ENCODE measurements around the gene TRAF2. TPM values are rescaled to one million over a fixed set of nuclear protein-coding genes. Genes with fewer than 3 reads are reported as not detected.
"Not testable (repeated sequence)": the region's sequence is repeated elsewhere in the genome, so short reads cannot be mapped to it uniquely, and the experiment has no call there.

TRAF2 gene
- total RNA-seq, 2 donors from 2014 or later: 55.7 to 107 TPM

GRCh38 chr9:136858452-136858843 is 27.9 kb upstream of the TRAF2 start:
- ATAC-seq (no peak), DNase-seq (ENCODE audit: low spot score) (no peak)
- H3K4me3 Mint-ChIP-seq: no peak overlapping the region
- no peak overlapping the region for H3K27ac Mint-ChIP-seq
- no peaks in the 10 kb centered on the region for H3K9me3 Mint-ChIP-seq
- H3K27me3 Mint-ChIP-seq: no peaks in the 10 kb centered on the region
- H3K36me3 Mint-ChIP-seq: no peaks in the 10 kb centered on the region
- H3K4me1 Mint-ChIP-seq (ENCODE audit: low read depth in 2 of 2): peaks cover 0 to under 1% of the 10 kb centered on the region in 2 donors

GRCh38 chr9:136858844-136859757 is 27.2 kb upstream of the TRAF2 start:
- DNase-seq (ENCODE audit: low spot score) (no peak), ATAC-seq (no peak)
- no peak overlapping the region for H3K27ac Mint-ChIP-seq
- no peaks in the 10 kb centered on the region for H3K9me3 Mint-ChIP-seq
- peaks cover 4% of the 10 kb centered on the region for H3K36me3 Mint-ChIP-seq
- H3K4me3 Mint-ChIP-seq: no peak overlapping the region
- peaks cover 6 to 7% of the 10 kb centered on the region in 2 donors for H3K4me1 Mint-ChIP-seq (ENCODE audit: low read depth in 2 of 2)
- no peaks in the 10 kb centered on the region for H3K27me3 Mint-ChIP-seq

GRCh38 chr9:136860529-136860928 is 25.8 kb upstream of the TRAF2 start:
- Mint-ChIP-seq H3K4me1 (ENCODE audit: low read depth in 2 of 2) (peaks cover 14 to 15% of the 10 kb centered on the region in 2 donors), H3K4me3 (no peak overlapping the region), H3K27me3 (no peaks in the 10 kb centered on the region), H3K9me3 (no peaks in the 10 kb centered on the region), H3K36me3 (peaks cover 4% of the 10 kb centered on the region), H3K27ac (no peak overlapping the region)
- no peak for DNase-seq (ENCODE audit: low spot score)
- ATAC-seq: no peak

- no peak overlapping the region for H3K27ac Mint-ChIP-seq
- ATAC-seq (no peak), DNase-seq (ENCODE audit: low spot score) (no peak)
- no peaks in the 10 kb centered on the region for H3K9me3 Mint-ChIP-seq
- H3K4me1 Mint-ChIP-seq (ENCODE audit: low read depth in 2 of 2): peaks cover 14 to 15% of the 10 kb centered on the region in 2 donors
- H3K27me3 Mint-ChIP-seq: no peaks in the 10 kb centered on the region
- peaks cover 4% of the 10 kb centered on the region for H3K36me3 Mint-ChIP-seq
- no peak overlapping the region for H3K4me3 Mint-ChIP-seq
Measured at GRCh38 chr9:136860933-136861873, 25.1 kb upstream of the TRAF2 start.

GRCh38 chr9:136861874-136862457 is 24.4 kb upstream of the TRAF2 start:
- no peak overlapping the region for H3K4me3 Mint-ChIP-seq

GRCh38 chr9:136862849-136863622 is 23.3 kb upstream of the TRAF2 start:
- H3K27ac Mint-ChIP-seq: peak overlapping the region; percentile 63 to 79
- peaks cover 14 to 15% of the 10 kb centered on the region in 2 donors for H3K4me1 Mint-ChIP-seq (ENCODE audit: low read depth in 2 of 2)
- no peak overlapping the region for H3K4me3 Mint-ChIP-seq

More at GRCh38 chr9:136861874-136862457, 24.4 kb upstream of the TRAF2 start:
- Mint-ChIP-seq H3K27ac (no peak overlapping the region), H3K4me1 (ENCODE audit: low read depth in 2 of 2) (peaks cover 14 to 15% of the 10 kb centered on the region in 2 donors), H3K27me3 (no peaks in the 10 kb centered on the region), H3K9me3 (no peaks in the 10 kb centered on the region), H3K36me3 (peaks cover 4% of the 10 kb centered on the region)
- ATAC-seq (no peak), DNase-seq (ENCODE audit: low spot score) (no peak)

GRCh38 chr9:136863623-136864273 is 22.6 kb upstream of the TRAF2 start:
- no peak for DNase-seq (ENCODE audit: low spot score)
- Mint-ChIP-seq H3K4me1 (ENCODE audit: low read depth in 2 of 2) (peaks cover 14 to 15% of the 10 kb centered on the region in 2 donors), H3K27me3 (no peaks in the 10 kb centered on the region), H3K36me3 (peaks cover 4% of the 10 kb centered on the region), H3K27ac (peak overlapping the region; percentile 63 to 79), H3K9me3 (no peaks in the 10 kb centered on the region), H3K4me3 (peak overlapping the region; percentile 72)
- no peak for ATAC-seq

More at GRCh38 chr9:136862849-136863622, 23.3 kb upstream of the TRAF2 start:
- H3K9me3 Mint-ChIP-seq: no peaks in the 10 kb centered on the region
- H3K36me3 Mint-ChIP-seq: peaks cover 4% of the 10 kb centered on the region
- ATAC-seq (no peak), DNase-seq (ENCODE audit: low spot score) (no peak)
- no peaks in the 10 kb centered on the region for H3K27me3 Mint-ChIP-seq

GRCh38 chr9:136865041-136865767 is 21.1 kb upstream of the TRAF2 start:
- Mint-ChIP-seq H3K9me3 (no peaks in the 10 kb centered on the region), H3K27ac (peak overlapping the region; percentile 83 to 94), H3K4me1 (ENCODE audit: low read depth in 2 of 2) (peaks cover 14 to 15% of the 10 kb centered on the region in 2 donors), H3K27me3 (no peaks in the 10 kb centered on the region), H3K4me3 (peak overlapping the region; percentile 92), H3K36me3 (peaks cover 4% of the 10 kb centered on the region)
- ATAC-seq: no peak
- no peak for DNase-seq (ENCODE audit: low spot score)

- H3K4me1 Mint-ChIP-seq (ENCODE audit: low read depth in 2 of 2): peaks cover 14 to 15% of the 10 kb centered on the region in 2 donors
Measured at GRCh38 chr9:136865768-136866103, 20.6 kb upstream of the TRAF2 start.

GRCh38 chr9:136866898-136867421 is 19.4 kb upstream of the TRAF2 start:
- peak overlapping the region; percentile 47 for H3K4me3 Mint-ChIP-seq
- H3K27ac Mint-ChIP-seq: peak overlapping the region; percentile 83 to 94
- not testable (repeated sequence) for H3K9me3 Mint-ChIP-seq; ATAC-seq; DNase-seq (ENCODE audit: low spot score); H3K27me3 Mint-ChIP-seq; H3K36me3 Mint-ChIP-seq
- H3K4me1 Mint-ChIP-seq (ENCODE audit: low read depth in 2 of 2): peaks cover 14 to 15% of the 10 kb centered on the region in 2 donors

More at GRCh38 chr9:136865768-136866103, 20.6 kb upstream of the TRAF2 start:
- Mint-ChIP-seq H3K9me3 (no peaks in the 10 kb centered on the region), H3K27me3 (no peaks in the 10 kb centered on the region), H3K36me3 (peaks cover 4% of the 10 kb centered on the region), H3K4me3 (peak overlapping the region; percentile 92), H3K27ac (peak overlapping the region; percentile 83 to 94)
- no peak for DNase-seq (ENCODE audit: low spot score)
- ATAC-seq: peak in 1 of 2 donors; percentile 39

- H3K4me1 Mint-ChIP-seq (ENCODE audit: low read depth in 2 of 2): peaks cover 14 to 15% of the 10 kb centered on the region in 2 donors
- H3K9me3 Mint-ChIP-seq: no peaks in the 10 kb centered on the region
- H3K4me3 Mint-ChIP-seq: peak overlapping the region; percentile 36
- H3K27me3 Mint-ChIP-seq: no peaks in the 10 kb centered on the region
- ATAC-seq: no peak
- no peak for DNase-seq (ENCODE audit: low spot score)
- H3K36me3 Mint-ChIP-seq: peaks cover 4% of the 10 kb centered on the region
- H3K27ac Mint-ChIP-seq: no peak overlapping the region
Measured at GRCh38 chr9:136867480-136867879, 18.8 kb upstream of the TRAF2 start.

- no peak for DNase-seq (ENCODE audit: low spot score)
- no peaks in the 10 kb centered on the region for H3K27me3 Mint-ChIP-seq
- no peak for ATAC-seq
- peaks cover 4% of the 10 kb centered on the region for H3K36me3 Mint-ChIP-seq
- H3K4me1 Mint-ChIP-seq (ENCODE audit: low read depth in 2 of 2): peaks cover 14 to 15% of the 10 kb centered on the region in 2 donors
- H3K27ac Mint-ChIP-seq: peak overlapping the region in 1 of 2 donors; percentile 57
- peak overlapping the region; percentile 36 for H3K4me3 Mint-ChIP-seq
- H3K9me3 Mint-ChIP-seq: no peaks in the 10 kb centered on the region
Measured at GRCh38 chr9:136867917-136868316, 18.4 kb upstream of the TRAF2 start.
